Measurements from ENCODE around the gene SLC22A4.

DNA sequence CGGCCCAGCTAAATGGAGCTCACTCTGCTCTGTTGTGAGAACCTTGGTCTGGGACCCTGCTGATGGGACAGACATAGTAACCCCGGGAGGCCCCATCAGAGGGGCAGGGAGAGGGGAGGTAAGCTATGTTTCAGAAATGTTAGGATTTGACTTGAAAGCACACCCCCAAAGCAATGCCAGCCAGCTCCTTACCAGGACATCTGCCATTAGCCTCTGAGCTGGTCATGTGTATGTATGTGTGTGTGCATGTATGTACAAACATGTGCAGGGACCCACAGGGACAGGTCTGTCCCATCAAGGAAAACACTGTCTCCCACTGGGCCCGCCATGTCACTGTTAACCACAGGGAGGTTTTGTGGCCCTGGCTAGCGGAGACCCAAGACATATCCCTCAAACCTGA lies 14.5 kb downstream of the SLC22A4 start:
- TF ChIP-seq, protein P1, sequence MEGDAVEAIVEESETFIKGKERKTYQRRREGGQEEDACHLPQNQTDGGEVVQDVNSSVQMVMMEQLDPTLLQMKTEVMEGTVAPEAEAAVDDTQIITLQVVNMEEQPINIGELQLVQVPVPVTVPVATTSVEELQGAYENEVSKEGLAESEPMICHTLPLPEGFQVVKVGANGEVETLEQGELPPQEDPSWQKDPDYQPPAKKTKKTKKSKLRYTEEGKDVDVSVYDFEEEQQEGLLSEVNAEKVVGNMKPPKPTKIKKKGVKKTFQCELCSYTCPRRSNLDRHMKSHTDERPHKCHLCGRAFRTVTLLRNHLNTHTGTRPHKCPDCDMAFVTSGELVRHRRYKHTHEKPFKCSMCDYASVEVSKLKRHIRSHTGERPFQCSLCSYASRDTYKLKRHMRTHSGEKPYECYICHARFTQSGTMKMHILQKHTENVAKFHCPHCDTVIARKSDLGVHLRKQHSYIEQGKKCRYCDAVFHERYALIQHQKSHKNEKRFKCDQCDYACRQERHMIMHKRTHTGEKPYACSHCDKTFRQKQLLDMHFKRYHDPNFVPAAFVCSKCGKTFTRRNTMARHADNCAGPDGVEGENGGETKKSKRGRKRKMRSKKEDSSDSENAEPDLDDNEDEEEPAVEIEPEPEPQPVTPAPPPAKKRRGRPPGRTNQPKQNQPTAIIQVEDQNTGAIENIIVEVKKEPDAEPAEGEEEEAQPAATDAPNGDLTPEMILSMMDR (optimal IDR thresholded peaks at IDR 0.05 in 1 of 3, IDR thresholded peaks at IDR 0.05 in 1 of 3, conservative IDR thresholded peaks at IDR 0.05 in 1 of 3; ENCODE audit: extremely low read depth in 1 of 3, insufficient read depth in 2 of 3, low read length in 3 of 3): no peak
- no peak for TF ChIP-seq EZH2 (IDR thresholded peaks at IDR 0.05; ENCODE audit: low read length)
